Natural killer cell (primary cell): Measurements from ENCODE around the gene GNG8. TPM values are rescaled to one million over a fixed set of nuclear protein-coding genes. Genes with fewer than 3 reads are reported as not detected.
"Not testable (repeated sequence)": the region's sequence is repeated elsewhere in the genome, so short reads cannot be mapped to it uniquely, and the experiment has no call there.

Experiments used
- ATAC-seq, 3 donors: fragments of 150-1000 bp in 2 of 3; fragments of 200-7000 bp in 1 of 3; cut with Tn5 transposase; 1 replicate in 1 of 3; 2 replicates in 2 of 3; pipeline ENCODE4 v1.10.0; 2021; ENCODE audit warnings: mild to moderate bottlenecking in 2 of 3, moderate library complexity in 2 of 3
- DNase-seq, 2 donors: peaks; one replicate each; pipeline versions ENCODE4 v3.0.0 to v3.0.0-alpha.2; 2013 to 2021; ENCODE audit warnings: mixed read lengths in 1 of 2
- H3K27ac ChIP-seq: one replicate; pipeline ENCODE4 v1.5.1; 2013; ENCODE audit warnings: mild to moderate bottlenecking, low read length
- H3K27me3 ChIP-seq: one replicate; pipeline ENCODE4 v1.6.1; 2013; ENCODE audit warnings: low read length; ENCODE audit not compliant: control insufficient read depth, insufficient read depth
- H3K36me3 ChIP-seq: one replicate; pipeline ENCODE4 v1.6.1; 2013; ENCODE audit warnings: low read length; ENCODE audit not compliant: control insufficient read depth, insufficient read depth
- H3K4me1 ChIP-seq: one replicate; pipeline ENCODE4 v1.6.1; 2013; ENCODE audit warnings: low read length; ENCODE audit not compliant: control insufficient read depth, insufficient read depth
- H3K4me3 ChIP-seq: one replicate; pipeline ENCODE4 v1.5.1; 2013; ENCODE audit warnings: low read length
- H3K9me3 ChIP-seq: one replicate; pipeline ENCODE4 v1.6.1; 2013; ENCODE audit warnings: low read length; ENCODE audit not compliant: control insufficient read depth, insufficient read depth
- H3K27ac Mint-ChIP-seq, 2 donors: one replicate each; pipeline ENCODE4 v1.8.0; 2022; ENCODE audit warnings: mild to moderate bottlenecking in 2 of 2, mixed read lengths in 2 of 2, moderate library complexity in 1 of 2
- H3K27me3 Mint-ChIP-seq, 2 donors: one replicate each; pipeline ENCODE4 v1.8.0; 2022; ENCODE audit warnings: low read depth in 2 of 2, mixed read lengths in 2 of 2
- H3K36me3 Mint-ChIP-seq: one replicate; pipeline ENCODE4 v1.8.0; 2022; ENCODE audit warnings: mixed read lengths
- H3K4me1 Mint-ChIP-seq, 2 donors: one replicate each; pipeline ENCODE4 v1.8.0; 2022; ENCODE audit warnings: mixed read lengths in 2 of 2
- H3K4me3 Mint-ChIP-seq: one replicate; pipeline ENCODE4 v1.8.0; 2022; ENCODE audit warnings: mild to moderate bottlenecking, moderate library complexity, mixed read lengths
- H3K9me3 Mint-ChIP-seq, 2 donors: one replicate each; pipeline ENCODE4 v1.8.0; 2022; ENCODE audit warnings: mixed read lengths in 2 of 2
- CTCF ChIP-seq: fragments of 200-600 bp; IDR thresholded peaks from one replicate; pipeline ENCODE4 v1.8.0; 2022; ENCODE audit warnings: antibody characterized with exemption
- WGBS: methylation state at CpG from one replicate; pipeline ENCODE4 v1.1.7; 2013; ENCODE audit warnings: missing lambda C conversion rate; ENCODE audit not compliant: insufficient coverage; 5-methylcytosine and 5-hydroxymethylcytosine counted together
- intact Hi-C: fragments of 100-400 bp; cut with micrococcal nuclease; formaldehyde crosslinking; loops from one replicate; pipeline ENCODE4 v1.14.2; 2022
- total RNA-seq, 4 donors: library from RNA; stranded (reverse); fragments of 120-200 nt in 1 of 4; gene quantifications; one replicate each; pipeline versions ENCODE4 v1.2.3 to v1.2.4, GENCODE V29; 2013 to 2022

The GNG8 gene
- total RNA-seq, 3 donors from 2014 or later (not counting 1 experiment from before 2014, with no cell fraction given), result not detected

DNA sequence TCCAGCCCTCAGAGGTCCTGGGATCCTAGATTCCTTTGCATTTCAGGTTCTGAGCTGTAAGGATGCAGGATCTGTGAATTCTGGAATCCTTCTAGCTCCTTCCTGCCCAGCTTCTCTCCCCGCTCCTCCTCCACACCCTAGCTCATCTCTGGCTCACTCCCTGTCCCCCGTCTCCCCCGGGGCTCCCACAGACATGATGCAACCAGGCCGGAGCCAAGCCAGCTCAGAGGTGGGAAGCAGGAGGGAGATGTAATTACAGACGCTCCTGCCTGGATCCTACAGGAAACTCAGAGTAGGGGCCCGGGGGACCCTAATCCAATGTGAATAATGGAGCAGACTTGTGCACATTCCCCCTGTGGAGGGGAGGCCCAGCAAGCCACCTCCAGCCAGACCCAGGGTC, 4.5 kb downstream of the GNG8 start:
- H3K4me3 ChIP-seq, result no peak overlapping the region
- H3K4me1 Mint-ChIP-seq, result peaks cover 0 to 12% of the 10 kb centered on the region in 2 donors
- H3K4me1 ChIP-seq, result peaks cover 21% of the 10 kb centered on the region
- H3K4me3 Mint-ChIP-seq, result no peak overlapping the region
- no peak for ATAC-seq
- no peaks in the 10 kb centered on the region for H3K36me3 Mint-ChIP-seq
- intact Hi-C loops, result no loop called here
- TF ChIP-seq CTCF, result no peak
- peak overlapping the region in 1 of 2 donors; percentile 53 for H3K27ac Mint-ChIP-seq
- WGBS, result 81% methylated on average over 5 of the region's 6 CpGs
- peaks cover 20% of the 10 kb centered on the region for H3K27me3 ChIP-seq
- peaks cover 17 to 33% of the 10 kb centered on the region in 2 donors for H3K27me3 Mint-ChIP-seq
- H3K36me3 ChIP-seq, result no peaks in the 10 kb centered on the region
- no peak for DNase-seq
- no peaks in the 10 kb centered on the region for H3K9me3 Mint-ChIP-seq
- H3K27ac ChIP-seq, result no peak overlapping the region
- no peaks in the 10 kb centered on the region for H3K9me3 ChIP-seq

GRCh38 chr19:46630586-46631205, 5.3 kb downstream of the GNG8 start:
- Mint-ChIP-seq H3K36me3 (no peaks in the 10 kb centered on the region), H3K9me3 (no peaks in the 10 kb centered on the region), H3K4me1 (peaks cover 0 to 12% of the 10 kb centered on the region in 2 donors), H3K27me3 (peaks cover 17 to 31% of the 10 kb centered on the region in 2 donors), H3K4me3 (no peak overlapping the region), H3K27ac (no peak overlapping the region)
- Histone ChIP-seq H3K27ac (no peak overlapping the region), H3K9me3 (no peaks in the 10 kb centered on the region), H3K4me1 (peaks cover 21% of the 10 kb centered on the region), H3K36me3 (no peaks in the 10 kb centered on the region), H3K4me3 (no peak overlapping the region), H3K27me3 (peaks cover 20% of the 10 kb centered on the region)
- TF ChIP-seq CTCF, result no peak
- 91% methylated on average over 14 of the region's 14 CpGs for WGBS
- intact Hi-C loops, result no loop called here
- no peak for ATAC-seq
- DNase-seq, result no peak

GRCh38 chr19:46629546-46630025, 6.4 kb downstream of the GNG8 start:
- H3K36me3 Mint-ChIP-seq, result no peaks in the 10 kb centered on the region
- Histone ChIP-seq H3K36me3 (no peaks in the 10 kb centered on the region), H3K4me3 (no peak overlapping the region), H3K27ac (no peak overlapping the region), H3K27me3 (peaks cover 12% of the 10 kb centered on the region), H3K9me3 (no peaks in the 10 kb centered on the region), H3K4me1 (peaks cover 23% of the 10 kb centered on the region)
- 80% methylated on average over 15 of the region's 15 CpGs for WGBS
- peaks cover 0 to 19% of the 10 kb centered on the region in 2 donors for H3K4me1 Mint-ChIP-seq
- peaks cover 11 to 29% of the 10 kb centered on the region in 2 donors for H3K27me3 Mint-ChIP-seq
- no peak for TF ChIP-seq CTCF
- H3K9me3 Mint-ChIP-seq, result no peaks in the 10 kb centered on the region
- intact Hi-C loops, result no loop called here
- ATAC-seq (no peak), DNase-seq (no peak)
- no peak overlapping the region for H3K4me3 Mint-ChIP-seq
- H3K27ac Mint-ChIP-seq, result no peak overlapping the region

- intact Hi-C loops, ATAC-seq: not testable (repeated sequence)
These were observed 7.0 kb downstream of the GNG8 start for GRCh38 chr19:46628970-46629369.

More at GRCh38 chr19:46628970-46629369, 7.0 kb downstream of the GNG8 start:
- H3K9me3 ChIP-seq, H3K36me3 ChIP-seq, H3K27ac Mint-ChIP-seq, H3K4me3 Mint-ChIP-seq, H3K9me3 Mint-ChIP-seq, H3K36me3 Mint-ChIP-seq, H3K4me3 ChIP-seq, DNase-seq, H3K27ac ChIP-seq: not testable (repeated sequence)
- H3K4me1 ChIP-seq, result peaks cover 17% of the 10 kb centered on the region
- Mint-ChIP-seq H3K4me1 (peaks cover 0 to 20% of the 10 kb centered on the region in 2 donors), H3K27me3 (peaks cover 16 to 33% of the 10 kb centered on the region in 2 donors)
- peaks cover 11% of the 10 kb centered on the region for H3K27me3 ChIP-seq
- WGBS, result 87% methylated on average over 6 of the region's 7 CpGs
